Liver (tissue), 9 donors: ENCODE results near the gene NDUFA11. TPM values are rescaled to one million over a fixed set of nuclear protein-coding genes. Genes with fewer than 3 reads are reported as not detected.

Source experiments
- DNase-seq: peaks from one replicate; pipeline ENCODE4 v3.0.0-alpha.2; 2017; ENCODE audit warnings: low spot score
- H3K27ac ChIP-seq, 2 donors: one replicate each; pipeline ENCODE4 v1.7.0; 2013; ENCODE audit warnings: inconsistent platforms in 2 of 2, low read length in 2 of 2, control low read depth in 1 of 2, low read depth in 1 of 2, mild to moderate bottlenecking in 1 of 2
- H3K27me3 ChIP-seq, 4 donors: one replicate each; pipeline versions ENCODE4 v1.6.1 to v1.7.0; 2013; ENCODE audit warnings: low read length in 3 of 4, inconsistent platforms in 1 of 4, mild to moderate bottlenecking in 1 of 4, moderate library complexity in 1 of 4; ENCODE audit not compliant: control insufficient read depth in 4 of 4, insufficient read depth in 4 of 4
- H3K36me3 ChIP-seq, 4 donors: one replicate each; pipeline versions ENCODE4 v1.6.1 to v1.7.0; 2013; ENCODE audit warnings: low read length in 3 of 4, mild to moderate bottlenecking in 3 of 4, low read depth in 1 of 4, moderate library complexity in 1 of 4; ENCODE audit not compliant: control insufficient read depth in 4 of 4, insufficient read depth in 3 of 4
- H3K4me1 ChIP-seq, 4 donors: one replicate each; pipeline versions ENCODE4 v1.6.1 to v1.7.0; 2013; ENCODE audit warnings: low read length in 3 of 4, mild to moderate bottlenecking in 3 of 4, moderate library complexity in 1 of 4; ENCODE audit not compliant: control insufficient read depth in 4 of 4, insufficient read depth in 4 of 4
- H3K4me3 ChIP-seq, 3 donors: one replicate each; pipeline versions ENCODE4 v1.6.1 to v1.7.0; 2013; ENCODE audit warnings: low read length in 3 of 3, control low read depth in 1 of 3, low read depth in 1 of 3, mild to moderate bottlenecking in 1 of 3
- H3K9ac ChIP-seq, 2 donors: one replicate each; pipeline ENCODE4 v1.7.0; 2013; ENCODE audit warnings: low read length in 2 of 2, mild to moderate bottlenecking in 2 of 2, moderate library complexity in 2 of 2, control low read depth in 1 of 2, low read depth in 1 of 2
- H3K9me3 ChIP-seq, 4 donors: one replicate each; pipeline versions ENCODE4 v1.6.1 to v1.7.0; 2013; ENCODE audit warnings: low read length in 3 of 4; ENCODE audit not compliant: control insufficient read depth in 4 of 4
- ATF3 ChIP-seq: IDR thresholded peaks from 2 replicates; pipeline ENCODE4 v1.6.1; 2016; ENCODE audit warnings: antibody characterized with exemption
- CTCF ChIP-seq: fragments of 150-350 bp; IDR thresholded peaks from 2 replicates; pipeline ENCODE4 v1.5.1; 2017; ENCODE audit warnings: improper control_type of control experiment, low read depth, low read length; ENCODE audit not compliant: missing input control
- EGR1 ChIP-seq, 2 donors: IDR thresholded peaks; 2 replicates each; pipeline ENCODE4 v1.6.1; 2016 to 2018; ENCODE audit warnings: antibody characterized with exemption in 2 of 2, low read depth in 2 of 2
- FOXA1 ChIP-seq: IDR thresholded peaks from 2 replicates; pipeline ENCODE4 v1.6.1; 2016; ENCODE audit warnings: antibody characterized with exemption
- FOXA2 ChIP-seq: IDR thresholded peaks from 2 replicates; pipeline ENCODE4 v1.6.1; 2016; ENCODE audit warnings: antibody characterized with exemption
- GABPA ChIP-seq, 2 donors: IDR thresholded peaks in 1 of 2; conservative IDR thresholded peaks in 1 of 2; 2 replicates each; pipeline ENCODE4 v1.6.1; 2016; ENCODE audit warnings: antibody characterized with exemption in 2 of 2, mild to moderate bottlenecking in 1 of 2, moderate library complexity in 1 of 2
- HNF4A ChIP-seq, 2 donors: conservative IDR thresholded peaks; 2 replicates each; pipeline ENCODE4 v1.6.1; 2016; ENCODE audit warnings: antibody characterized with exemption in 2 of 2, mild to moderate bottlenecking in 2 of 2
- HNF4G ChIP-seq: IDR thresholded peaks from 2 replicates; pipeline ENCODE4 v1.6.1; 2016; ENCODE audit warnings: antibody characterized with exemption
- JUND ChIP-seq, 2 donors: IDR thresholded peaks; 2 replicates each; pipeline ENCODE4 v1.6.1; 2016; ENCODE audit warnings: antibody characterized with exemption in 2 of 2
- MAX ChIP-seq: IDR thresholded peaks from 2 replicates; pipeline ENCODE4 v1.6.1; 2016; ENCODE audit warnings: antibody characterized with exemption
- NR2F2 ChIP-seq: IDR thresholded peaks from 2 replicates; pipeline ENCODE4 v1.6.1; 2016; ENCODE audit warnings: antibody characterized with exemption
- RAD21 ChIP-seq, 2 donors: IDR thresholded peaks; 2 replicates each; pipeline ENCODE4 v1.6.1; 2016; ENCODE audit warnings: antibody characterized with exemption in 2 of 2, mild to moderate bottlenecking in 2 of 2
- REST ChIP-seq: IDR thresholded peaks from 2 replicates; pipeline ENCODE4 v1.6.1; 2016; ENCODE audit warnings: antibody characterized with exemption, mild to moderate bottlenecking
- RXRA ChIP-seq, 2 donors: IDR thresholded peaks; 2 replicates each; pipeline ENCODE4 v1.6.1; 2017 to 2018; ENCODE audit warnings: antibody characterized with exemption in 2 of 2, mild to moderate bottlenecking in 1 of 2
- SP1 ChIP-seq: IDR thresholded peaks from 2 replicates; pipeline ENCODE4 v1.6.1; 2018; ENCODE audit warnings: antibody characterized with exemption, mild to moderate bottlenecking
- TAF1 ChIP-seq: conservative IDR thresholded peaks from 2 replicates; pipeline ENCODE4 v1.6.1; 2016; ENCODE audit warnings: antibody characterized with exemption, mild to moderate bottlenecking
- YY1 ChIP-seq: IDR thresholded peaks from 2 replicates; pipeline ENCODE4 v1.6.1; 2016; ENCODE audit warnings: antibody characterized with exemption, mild to moderate bottlenecking
- ZBTB33 ChIP-seq: IDR thresholded peaks from 2 replicates; pipeline ENCODE4 v1.6.1; 2016; ENCODE audit warnings: antibody characterized with exemption
- whole genome bisulfite sequencing: extraction: QIAGEN DNeasy Blood & Tissue Kit; methylation state at CpG from one replicate; pipeline ENCODE4 v1.1.7; 2013; 5-methylcytosine and 5-hydroxymethylcytosine counted together
- polyA plus RNA-seq, 2 donors: library from polyadenylated mRNA; stranded (reverse) in 1 of 2; unstranded in 1 of 2; fragments of 200-250 nt in 1 of 2; fragments of >200 nt in 1 of 2; fragmentation: Nextera tagmentation in 1 of 2; extraction: Ambion mirVana in 1 of 2; gene quantifications; one replicate each; pipeline versions ENCODE4 v1.2.1 to v1.2.3, GENCODE V29; 2013 to 2015
- total RNA-seq, 2 donors: library from RNA; depleted of rRNA; stranded (reverse); fragments of >200 nt; gene quantifications; one replicate each; pipeline ENCODE4 v1.2.3, GENCODE V29; 2014
- donor health status: healthy.
- donor health status: healthy.
- donor health status: healthy.
- donor health status: healthy.
- donor health status: healthy.

NDUFA11 gene
- total and polyA plus RNA-seq, 4 donors, result 127 to 394 (median 226) TPM

GRCh38 chr19:5911366-5911765 is 7.8 kb upstream of the NDUFA11 start:
- Histone ChIP-seq H3K27me3 (no peaks in the 10 kb centered on the region), H3K36me3 (peaks cover 0 to 20% (median 5%) of the 10 kb centered on the region in 4 donors), H3K4me1 (peaks cover 6 to 24% (median 15%) of the 10 kb centered on the region in 4 donors), H3K9me3 (no peaks in the 10 kb centered on the region), H3K4me3 (no peak overlapping the region), H3K9ac (no peak overlapping the region), H3K27ac (no peak overlapping the region)
- TF ChIP-seq EGR1 (IDR thresholded peaks at IDR 0.05; ENCODE audit: low read depth in 2 of 2) (no peak), MAX (no peak), FOXA1 (no peak), HNF4G (no peak), ATF3 (no peak), GABPA (IDR thresholded peaks at IDR 0.05 in 1 of 2, conservative IDR thresholded peaks at IDR 0.05 in 1 of 2) (no peak), YY1 (no peak), HNF4A (conservative IDR thresholded peaks at IDR 0.05) (no peak), SP1 (no peak), REST (no peak), RXRA (IDR thresholded peaks at IDR 0.05) (no peak), RAD21 (IDR thresholded peaks at IDR 0.05) (no peak), NR2F2 (no peak), TAF1 (no peak), CTCF (no peak), FOXA2 (no peak), JUND (IDR thresholded peaks at IDR 0.05) (no peak), ZBTB33 (no peak)
- DNase-seq, result no peak
- WGBS, result 100% methylated on average over 1 of the region's 1 CpG

GRCh38 chr19:5910638-5910907 is 7.0 kb upstream of the NDUFA11 start:
- no peak overlapping the region for H3K9ac ChIP-seq
- WGBS, result 94% methylated on average over 1 of the region's 1 CpG
- H3K4me3 ChIP-seq, result no peak overlapping the region
- no peaks in the 10 kb centered on the region for H3K9me3 ChIP-seq
- H3K27ac ChIP-seq, result no peak overlapping the region
- peaks cover 0 to 14% (median 4%) of the 10 kb centered on the region in 4 donors for H3K36me3 ChIP-seq
- H3K4me1 ChIP-seq, result peaks cover 6 to 32% (median 18%) of the 10 kb centered on the region in 4 donors
- TF ChIP-seq TAF1, result no peak
- no peak for TF ChIP-seq FOXA2
- no peak for TF ChIP-seq MAX
- no peaks in the 10 kb centered on the region for H3K27me3 ChIP-seq
- no peak for DNase-seq
